Daoy (cell line): ENCODE results near the gene COIL. TPM values are rescaled to one million over a fixed set of nuclear protein-coding genes. Genes with fewer than 3 reads are reported as not detected.
"Not testable (repeated sequence)": the region's sequence is repeated elsewhere in the genome, so short reads cannot be mapped to it uniquely, and the experiment has no call there.

Experiments used
- DNase-seq: peaks from one replicate; pipeline ENCODE4 v3.0.0-alpha.2; 2015; ENCODE audit warnings: low read depth
- total RNA-seq: library from RNA; depleted of rRNA; stranded (reverse); fragments of >200 nt; shearing (Covaris generic); gene quantifications from 2 replicates; pipeline ENCODE4 v1.2.3, GENCODE V29; 2014; rRNA removed

The COIL gene
- total RNA-seq: 16.5 and 16.9 TPM in 2 replicates

GRCh38 chr17:56960596-56961538 lies at the start of gene COIL:
Gene COIL, minus strand, starts transcription at chr17:56961050. Its CDS starts 31 bp downstream, at chr17:56961019.
- DNase-seq: peak; percentile 90

GRCh38 chr17:57010487-57010886 lies 49.6 kb upstream of the COIL start:
- no peak for DNase-seq

- DNase-seq: peak; percentile 31
Measured at GRCh38 chr17:57009737-57010445, 49.0 kb upstream of the COIL start.

GRCh38 chr17:57008958-57009357 lies 48.1 kb upstream of the COIL start:
- no peak for DNase-seq

GRCh38 chr17:57006040-57006439 lies 45.2 kb upstream of the COIL start:
- DNase-seq: no peak

GRCh38 chr17:57004944-57005579 lies 44.2 kb upstream of the COIL start:
- DNase-seq: no peak

- no peak for DNase-seq
Measured at GRCh38 chr17:57002904-57003303, 42.1 kb upstream of the COIL start.

- no peak for DNase-seq
Measured at GRCh38 chr17:57001541-57001940, 40.7 kb upstream of the COIL start.

GRCh38 chr17:56997313-56997712 lies 36.5 kb upstream of the COIL start:
- DNase-seq: no peak

GRCh38 chr17:56995766-56996165 lies 34.9 kb upstream of the COIL start:
- DNase-seq: no peak

- DNase-seq: no peak
Measured at GRCh38 chr17:56994009-56994792, 33.4 kb upstream of the COIL start.

GRCh38 chr17:56992364-56992763 lies 31.5 kb upstream of the COIL start:
- no peak for DNase-seq

GRCh38 chr17:56988901-56989572 lies 28.2 kb upstream of the COIL start:
- DNase-seq: no peak

- no peak for DNase-seq
Measured at GRCh38 chr17:56987283-56987834, 26.5 kb upstream of the COIL start.

GRCh38 chr17:56985371-56986162 lies 24.7 kb upstream of the COIL start:
- DNase-seq: no peak

- DNase-seq: no peak
Measured at GRCh38 chr17:56983366-56983765, 22.5 kb upstream of the COIL start.

GRCh38 chr17:56982312-56982711 lies 21.5 kb upstream of the COIL start:
- no peak for DNase-seq

GRCh38 chr17:56980526-56980925 lies 19.7 kb upstream of the COIL start:
- DNase-seq: not testable (repeated sequence)

- no peak for DNase-seq
Measured at GRCh38 chr17:56979091-56979480, 18.2 kb upstream of the COIL start.
